SU-DHL-6 (cell line): ENCODE measurements around the gene FITM1.

Experiments
- H2AFZ ChIP-seq: fragments of 200-600 bp; sonication (generic); 2 replicates; pipeline ENCODE4 v1.6.1; 2014; ENCODE audit warnings: low read depth, mild to moderate bottlenecking, moderate library complexity, mixed read lengths, antibody characterized with exemption, low read length; ENCODE audit not compliant: severe bottlenecking
- H3F3A ChIP-seq: fragments of 200-600 bp; shearing (Covaris generic); 2 replicates; pipeline ENCODE4 v1.6.0; 2016; ENCODE audit warnings: antibody characterized with exemption, mild to moderate bottlenecking; ENCODE audit not compliant: insufficient read depth
- H3K27ac ChIP-seq: fragments of 200-600 bp; sonication (generic); 2 replicates; pipeline ENCODE4 v1.5.1; 2016; ENCODE audit warnings: low read depth, mild to moderate bottlenecking, low read length, moderate library complexity, mixed read lengths
- H3K27me3 ChIP-seq: fragments of 200-600 bp; sonication (generic), shearing (Covaris generic); 2 replicates; pipeline ENCODE4 v1.6.0; 2014; ENCODE audit warnings: mild to moderate bottlenecking, low read length
- H3K36me3 ChIP-seq: fragments of 200-600 bp; sonication (generic); 2 replicates; pipeline ENCODE4 v1.6.1; 2014; ENCODE audit warnings: mild to moderate bottlenecking, low read length, mixed read lengths
- H3K4me2 ChIP-seq: fragments of 300-600, 200-600 bp; shearing (Covaris generic), sonication (generic); 2 replicates; pipeline ENCODE4 v1.6.0; 2014; ENCODE audit warnings: low read length, low read depth, mild to moderate bottlenecking; ENCODE audit not compliant: poor library complexity, severe bottlenecking
- H3K4me3 ChIP-seq: fragments of 200-600 bp; sonication (generic); 2 replicates; pipeline ENCODE4 v1.5.1; 2014; ENCODE audit warnings: antibody characterized with exemption, low read length, mild to moderate bottlenecking, mixed read lengths; ENCODE audit not compliant: insufficient read depth, poor library complexity, severe bottlenecking
- H3K79me2 ChIP-seq: fragments of 200-600 bp; sonication (generic); 2 replicates; pipeline ENCODE4 v1.6.1; 2014; ENCODE audit warnings: mild to moderate bottlenecking, low read length, moderate library complexity; ENCODE audit not compliant: insufficient read depth
- H3K9ac ChIP-seq: fragments of 200-600 bp; sonication (generic); 2 replicates; pipeline ENCODE4 v1.7.0; 2014; ENCODE audit warnings: mild to moderate bottlenecking, low read length
- H3K9me2 ChIP-seq: fragments of 200-600 bp; sonication (generic); replicated peaks from 2 replicates; pipeline ENCODE4 v1.6.1; 2014; ENCODE audit warnings: low read length; ENCODE audit not compliant: insufficient read depth
- H3K9me3 ChIP-seq: fragments of 200-600 bp; sonication (generic); 2 replicates; pipeline ENCODE4 v1.6.1; 2014; ENCODE audit warnings: low read length, mixed read lengths; ENCODE audit not compliant: insufficient read depth
- H4K20me1 ChIP-seq: fragments of 200-600 bp; sonication (generic); 2 replicates; pipeline ENCODE4 v1.6.1; 2014; ENCODE audit warnings: low read depth, mild to moderate bottlenecking, antibody characterized with exemption, low read length, moderate library complexity, mixed read lengths
- CTCF ChIP-seq: fragments of 200-600 bp; sonication (generic); IDR thresholded peaks from one replicate; pipeline ENCODE4 v1.5.1; 2017; ENCODE audit warnings: antibody characterized with exemption, mild to moderate bottlenecking, low read length, moderate library complexity; ENCODE audit not compliant: insufficient read depth, poor library complexity, severe bottlenecking
- EZH2phosphoT487 ChIP-seq: fragments of 200-600 bp; sonication (generic), shearing (Covaris generic); conservative IDR thresholded peaks from 2 replicates; pipeline ENCODE4 v1.6.1; 2018; ENCODE audit warnings: mild to moderate bottlenecking, antibody characterized with exemption, low read length, moderate library complexity, mixed read lengths

Gene FITM1

GRCh38 chr14:24145690-24146452, 15.4 kb downstream of the FITM1 start:
- H3K27ac ChIP-seq, result peak overlapping the region; percentile 81
- H3K9ac ChIP-seq, result peak overlapping the region; percentile 91
- H2AFZ ChIP-seq, result peak overlapping the region; percentile 25
- H3K9me3 ChIP-seq, result no peaks in the 10 kb centered on the region
- H3F3A ChIP-seq, result peaks cover 10% of the 10 kb centered on the region; the same call in 1 of the 2 replicates
- no peaks in the 10 kb centered on the region for H3K9me2 ChIP-seq
- H3K27me3 ChIP-seq, result no peaks in the 10 kb centered on the region
- H4K20me1 ChIP-seq, result no peaks in the 10 kb centered on the region
- peaks cover 27% of the 10 kb centered on the region for H3K79me2 ChIP-seq
- H3K4me3 ChIP-seq, result peak overlapping the region; percentile 95
- H3K4me2 ChIP-seq, result peak overlapping the region; percentile 96
- H3K36me3 ChIP-seq, result 0 out of 2 replicates have a peak, but pooled peaks cover 6% of the 10 kb centered on the region
- no peak for TF ChIP-seq CTCF
- TF ChIP-seq EZH2phosphoT487, result no peak

DNA sequence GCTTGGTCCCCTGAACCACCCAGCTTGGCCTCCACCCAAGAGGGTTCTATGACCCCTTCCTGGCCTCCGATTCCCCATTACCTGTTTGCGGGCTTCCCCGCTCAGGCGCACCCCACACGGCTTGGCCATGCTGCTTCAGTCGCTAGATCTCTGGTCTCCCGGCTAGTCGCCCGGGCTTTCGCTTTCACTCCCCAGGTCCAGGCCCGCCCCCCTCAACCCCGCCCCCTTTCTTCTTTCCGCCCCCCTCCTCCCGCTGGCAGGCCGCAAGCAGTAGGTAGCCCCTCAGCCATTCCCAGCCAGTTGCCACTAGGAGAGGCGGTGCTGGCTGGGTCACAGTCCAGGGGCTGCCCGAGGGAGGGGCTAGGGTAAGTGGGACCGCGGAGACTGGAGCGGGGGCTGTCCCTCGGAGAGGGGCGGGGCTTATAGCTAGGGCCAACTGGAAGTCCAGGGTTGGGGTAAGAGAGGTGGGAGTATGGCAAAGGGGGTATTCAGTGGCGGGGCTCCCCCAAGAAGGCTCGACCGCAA, 16.1 kb downstream of the FITM1 start, which contains the start of gene PSME2:
TSS of gene PSME2 (minus strand) at position 158 of the 525 bp plus-strand sequence. CDS start at position 129, 29 bp downstream.
- H3K4me3 ChIP-seq, result peak within 1 kb of the TSS; percentile 95
- peak within 1 kb of the TSS; percentile 31 for H2AFZ ChIP-seq
- peak within 1 kb of the TSS; percentile 81 for H3K27ac ChIP-seq
- TF ChIP-seq EZH2phosphoT487 (no peak), CTCF (no peak)
- H3K36me3 ChIP-seq, result 0 out of 2 replicates have a peak, but pooled peaks cover 6% of the 10 kb centered on the region
- no peaks in the 10 kb centered on the region for H3K9me2 ChIP-seq
- H3K4me2 ChIP-seq, result peak within 1 kb of the TSS; percentile 96
- no peaks in the 10 kb centered on the region for H4K20me1 ChIP-seq
- H3K9me3 ChIP-seq, result no peaks in the 10 kb centered on the region
- H3K79me2 ChIP-seq, result peaks cover 26% of the 10 kb centered on the region
- H3K9ac ChIP-seq, result peak within 1 kb of the TSS; percentile 91
- H3F3A ChIP-seq, result peaks cover 10% of the 10 kb centered on the region; the same call in 1 of the 2 replicates
- H3K27me3 ChIP-seq, result no peaks in the 10 kb centered on the region

DNA sequence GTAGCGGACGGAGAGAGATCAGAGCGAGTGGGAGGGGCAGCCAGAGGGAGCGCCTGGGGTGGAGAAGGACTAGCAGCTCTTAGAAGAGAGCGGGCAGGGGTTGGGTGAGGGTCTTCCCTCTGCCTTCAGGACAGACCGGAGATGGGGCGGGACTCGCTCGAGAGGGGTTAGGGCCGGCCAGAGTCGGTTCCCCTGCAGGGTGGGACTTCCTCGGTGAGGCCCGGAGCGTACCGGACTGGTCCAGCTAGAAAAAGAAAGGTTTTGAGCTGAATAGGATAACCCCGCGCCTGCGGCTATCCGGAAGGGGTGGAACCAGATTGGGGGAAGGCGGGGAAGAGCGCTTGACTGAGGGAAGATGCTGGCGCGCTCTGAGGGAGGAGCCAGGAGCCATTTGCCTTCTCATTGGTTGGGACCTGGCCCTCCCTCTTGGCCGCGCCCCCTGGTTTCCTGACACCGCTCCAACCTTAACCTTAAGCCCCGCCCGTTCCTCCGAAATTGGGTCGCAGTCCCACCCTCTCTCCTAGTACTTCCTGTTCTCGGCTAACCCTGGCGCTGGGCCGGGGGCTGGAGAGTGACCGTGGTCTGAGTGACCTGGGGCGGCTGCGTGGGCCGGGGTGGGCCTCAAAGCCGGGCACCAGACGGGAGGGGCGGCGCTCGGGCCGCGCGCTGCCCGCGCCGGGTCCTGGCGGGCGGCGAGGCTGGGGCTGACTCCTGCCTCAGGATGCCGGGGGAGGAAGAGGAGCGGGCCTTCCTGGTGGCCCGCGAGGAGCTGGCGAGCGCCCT, 16.7 kb downstream of the FITM1 start, which contains the start of gene RNF31:
TSS of gene RNF31 (plus strand) at position 521 of the 783 bp plus-strand sequence. CDS start at position 722, 201 bp downstream.
- Histone ChIP-seq H3K9me3 (no peaks in the 10 kb centered on the region), H2AFZ (peak within 1 kb of the TSS; percentile 31), H3K27me3 (no peaks in the 10 kb centered on the region), H3F3A (peaks cover 10% of the 10 kb centered on the region; the same call in 1 of the 2 replicates), H3K9ac (peak within 1 kb of the TSS; percentile 91), H3K4me3 (peak within 1 kb of the TSS; percentile 95), H3K79me2 (peaks cover 26% of the 10 kb centered on the region), H3K36me3 (0 out of 2 replicates have a peak, but pooled peaks cover 6% of the 10 kb centered on the region), H3K9me2 (no peaks in the 10 kb centered on the region), H3K27ac (peak within 1 kb of the TSS; percentile 81), H3K4me2 (peak within 1 kb of the TSS; percentile 96), H4K20me1 (no peaks in the 10 kb centered on the region)
- TF ChIP-seq CTCF, result no peak
- no peak for TF ChIP-seq EZH2phosphoT487
